ENCODE results near the gene SLC34A3. TPM values are rescaled to one million over a fixed set of nuclear protein-coding genes. Genes with fewer than 3 reads are reported as not detected.
"Not testable (repeated sequence)": the region's sequence is repeated elsewhere in the genome, so short reads cannot be mapped to it uniquely, and the experiment has no call there.

Gene SLC34A3
- total RNA-seq, 2 experiments from 2014 or later: not detected

GRCh38 chr9:137242269-137243203, 11.8 kb downstream of the SLC34A3 start:
- no peak for DNase-seq (ENCODE audit: low spot score)
- Histone ChIP-seq H3K9me3 (ENCODE audit: low read length) (no peaks in the 10 kb centered on the region), H3K27ac (ENCODE audit: low read depth, low read length, poor library complexity, severe bottlenecking) (peak overlapping the region; percentile 39), H4K20me1 (ENCODE audit: insufficient read depth, low read length) (peaks cover 14% of the 10 kb centered on the region), H3K4me2 (ENCODE audit: low read length) (peak overlapping the region; percentile 99), H3K36me3 (ENCODE audit: insufficient read depth, low read length) (peaks cover 28% of the 10 kb centered on the region), H3K9me2 (ENCODE audit: insufficient read depth, low read length) (no peaks in the 10 kb centered on the region), H2AFZ (ENCODE audit: low read length) (no peak overlapping the region), H3K4me1 (ENCODE audit: insufficient read depth, low read length, poor library complexity, severe bottlenecking) (peaks cover 51% of the 10 kb centered on the region), H3K4me3 (ENCODE audit: low read depth, low read length, poor library complexity, severe bottlenecking) (peak overlapping the region; percentile 98), H3K79me2 (ENCODE audit: insufficient read depth, low read depth, low read length) (peaks cover 34% of the 10 kb centered on the region)
- CTCF ChIA-PET (ENCODE audit: unreplicated experiment): no interaction called here
- BruUV-seq (replicated peaks): no TSS peak
- intact Hi-C loops (cut with micrococcal nuclease; ENCODE audit: unreplicated experiment): no loop called here
- TF ChIP-seq CTCF (conservative IDR thresholded peaks at IDR 0.05; ENCODE audit: low read length): no peak
- no peak for TF ChIP-seq EZH2phosphoT487 (IDR thresholded peaks at IDR 0.05; ENCODE audit: borderline replicate concordance, low read depth, low read length)
- POLR2A ChIA-PET: interaction anchor here (1.5 kb wide), 1 partner anchor 11 kb away, joined by 7 read pairs; no protein-coding TSS in a partner anchor

GRCh38 chr9:137243266-137243625, 12.5 kb downstream of the SLC34A3 start:
- H3K4me1 ChIP-seq (ENCODE audit: insufficient read depth, low read length, poor library complexity, severe bottlenecking): peaks cover 45% of the 10 kb centered on the region
- H3K4me3 ChIP-seq (ENCODE audit: low read depth, low read length, poor library complexity, severe bottlenecking); H3K27ac ChIP-seq (ENCODE audit: low read depth, low read length, poor library complexity, severe bottlenecking); H3K9me2 ChIP-seq (ENCODE audit: insufficient read depth, low read length); CTCF ChIA-PET (ENCODE audit: unreplicated experiment); intact Hi-C loops (cut with micrococcal nuclease; ENCODE audit: unreplicated experiment); H2AFZ ChIP-seq (ENCODE audit: low read length); DNase-seq (ENCODE audit: low spot score); H3K9me3 ChIP-seq (ENCODE audit: low read length): not testable (repeated sequence)
- peaks cover 14% of the 10 kb centered on the region for H4K20me1 ChIP-seq (ENCODE audit: insufficient read depth, low read length)
- TSS peak; percentile 95 for BruUV-seq (replicated peaks)
- peaks cover 33% of the 10 kb centered on the region for H3K79me2 ChIP-seq (ENCODE audit: insufficient read depth, low read depth, low read length)
- H3K4me2 ChIP-seq (ENCODE audit: low read length): peak overlapping the region; percentile 99
- H3K36me3 ChIP-seq (ENCODE audit: insufficient read depth, low read length): peaks cover 28% of the 10 kb centered on the region
- POLR2A ChIA-PET: interaction anchor here (1.5 kb wide), 1 partner anchor 11 kb away, joined by 7 read pairs; no protein-coding TSS in a partner anchor

- no peak for DNase-seq (ENCODE audit: low spot score)
- H3K4me2 ChIP-seq (ENCODE audit: low read length): peak overlapping the region; percentile 43
- H3K36me3 ChIP-seq (ENCODE audit: insufficient read depth, low read length): peaks cover 28% of the 10 kb centered on the region
These were observed 13.2 kb downstream of the SLC34A3 start for GRCh38 chr9:137243626-137244485.

More at GRCh38 chr9:137243626-137244485, 13.2 kb downstream of the SLC34A3 start:
- no peak for TF ChIP-seq CTCF (conservative IDR thresholded peaks at IDR 0.05; ENCODE audit: low read length)
- TF ChIP-seq EZH2phosphoT487 (IDR thresholded peaks at IDR 0.05; ENCODE audit: borderline replicate concordance, low read depth, low read length): no peak
- Histone ChIP-seq H3K79me2 (ENCODE audit: insufficient read depth, low read depth, low read length) (peaks cover 27% of the 10 kb centered on the region), H3K9me2 (ENCODE audit: insufficient read depth, low read length) (no peaks in the 10 kb centered on the region), H3K4me3 (ENCODE audit: low read depth, low read length, poor library complexity, severe bottlenecking) (no peak overlapping the region), H3K9me3 (ENCODE audit: low read length) (no peaks in the 10 kb centered on the region), H2AFZ (ENCODE audit: low read length) (no peak overlapping the region), H3K27ac (ENCODE audit: low read depth, low read length, poor library complexity, severe bottlenecking) (no peak overlapping the region), H4K20me1 (ENCODE audit: insufficient read depth, low read length) (peaks cover 14% of the 10 kb centered on the region), H3K4me1 (ENCODE audit: insufficient read depth, low read length, poor library complexity, severe bottlenecking) (peaks cover 39% of the 10 kb centered on the region)
- no TSS peak for BruUV-seq (replicated peaks)
- CTCF ChIA-PET (ENCODE audit: unreplicated experiment): no interaction called here
- intact Hi-C loops (cut with micrococcal nuclease; ENCODE audit: unreplicated experiment): no loop called here
- POLR2A ChIA-PET: interaction anchor here (0.6 kb wide), 1 partner anchor 174 kb away, joined by 3 read pairs; the partner anchor contains the start of gene SAPCD2
